ENCODE results near the gene STARD10.

GRCh38 chr11:72730243-72730642, 63.6 kb downstream of the STARD10 start:
- TF ChIP-seq HDGF (IDR thresholded peaks at IDR 0.05; ENCODE audit: borderline replicate concordance) (no peak), FOXM1 (IDR thresholded peaks at IDR 0.05; ENCODE audit: borderline replicate concordance) (no peak), ELF4 (IDR thresholded peaks at IDR 0.05) (no peak), SP1 (IDR thresholded peaks at IDR 0.05) (no peak), BHLHE40 (IDR thresholded peaks at IDR 0.05; ENCODE audit: borderline replicate concordance) (no peak), FOXK2 (IDR thresholded peaks at IDR 0.05) (no peak), L3MBTL2 (conservative IDR thresholded peaks at IDR 0.05) (no peak), LEF1 (IDR thresholded peaks at IDR 0.05; ENCODE audit: borderline replicate concordance) (no peak), TARDBP (IDR thresholded peaks at IDR 0.05) (no peak)

Measured in HEK293T (cell line).